ENCODE data around the gene CFAP46. TPM values are rescaled to one million over a fixed set of nuclear protein-coding genes. Genes with fewer than 3 reads are reported as not detected.

Gene CFAP46
- total RNA-seq, 1 experiment from 2014 or later: not detected

GRCh38 chr10:132913559-132914115 lies 28.7 kb downstream of the CFAP46 start:
- in situ Hi-C loops (cut with HindIII; ENCODE audit: low pct_unique_long_range_greater_than_20kb, low sequenced_read_pairs): no loop called here
- DNase-seq (ENCODE audit: low read depth, low spot score): no peak

GRCh38 chr10:132912713-132913558 lies 29.4 kb downstream of the CFAP46 start:
- in situ Hi-C loops (cut with HindIII; ENCODE audit: low pct_unique_long_range_greater_than_20kb, low sequenced_read_pairs): no loop called here

GRCh38 chr10:132912225-132912712 lies 30.1 kb downstream of the CFAP46 start:
- DNase-seq (ENCODE audit: low read depth, low spot score): no peak
- in situ Hi-C loops (cut with HindIII; ENCODE audit: low pct_unique_long_range_greater_than_20kb, low sequenced_read_pairs): no loop called here

More at GRCh38 chr10:132912713-132913558, 29.4 kb downstream of the CFAP46 start:
- no peak for DNase-seq (ENCODE audit: low read depth, low spot score)

GRCh38 chr10:132911786-132912097 lies 30.6 kb downstream of the CFAP46 start:
- DNase-seq (ENCODE audit: low read depth, low spot score): no peak

GRCh38 chr10:132910901-132911785 lies 31.2 kb downstream of the CFAP46 start:
- in situ Hi-C loops (cut with HindIII; ENCODE audit: low pct_unique_long_range_greater_than_20kb, low sequenced_read_pairs): no loop called here
- no peak for DNase-seq (ENCODE audit: low read depth, low spot score)

More at GRCh38 chr10:132911786-132912097, 30.6 kb downstream of the CFAP46 start:
- in situ Hi-C loops (cut with HindIII; ENCODE audit: low pct_unique_long_range_greater_than_20kb, low sequenced_read_pairs): no loop called here

GRCh38 chr10:132910186-132910880 lies 32.0 kb downstream of the CFAP46 start:
- no peak for DNase-seq (ENCODE audit: low read depth, low spot score)
- in situ Hi-C loops (cut with HindIII; ENCODE audit: low pct_unique_long_range_greater_than_20kb, low sequenced_read_pairs): no loop called here

- DNase-seq (ENCODE audit: low read depth, low spot score): no peak
- in situ Hi-C loops (cut with HindIII; ENCODE audit: low pct_unique_long_range_greater_than_20kb, low sequenced_read_pairs): no loop called here
Measured at GRCh38 chr10:132909491-132910071, 32.8 kb downstream of the CFAP46 start.

GRCh38 chr10:132908621-132909295 lies 33.6 kb downstream of the CFAP46 start:
- in situ Hi-C loops (cut with HindIII; ENCODE audit: low pct_unique_long_range_greater_than_20kb, low sequenced_read_pairs): no loop called here

GRCh38 chr10:132907821-132908620 lies 34.3 kb downstream of the CFAP46 start:
- in situ Hi-C loops (cut with HindIII; ENCODE audit: low pct_unique_long_range_greater_than_20kb, low sequenced_read_pairs): no loop called here
- no peak for DNase-seq (ENCODE audit: low read depth, low spot score)

More at GRCh38 chr10:132908621-132909295, 33.6 kb downstream of the CFAP46 start:
- DNase-seq (ENCODE audit: low read depth, low spot score): no peak

- DNase-seq (ENCODE audit: low read depth, low spot score): no peak
Measured at GRCh38 chr10:132906836-132907235, 35.5 kb downstream of the CFAP46 start.

GRCh38 chr10:132906106-132906505 lies 36.3 kb downstream of the CFAP46 start:
- in situ Hi-C loops (cut with HindIII; ENCODE audit: low pct_unique_long_range_greater_than_20kb, low sequenced_read_pairs): no loop called here
- DNase-seq (ENCODE audit: low read depth, low spot score): no peak

More at GRCh38 chr10:132906836-132907235, 35.5 kb downstream of the CFAP46 start:
- in situ Hi-C loops (cut with HindIII; ENCODE audit: low pct_unique_long_range_greater_than_20kb, low sequenced_read_pairs): no loop called here

- in situ Hi-C loops (cut with HindIII; ENCODE audit: low pct_unique_long_range_greater_than_20kb, low sequenced_read_pairs): no loop called here
- DNase-seq (ENCODE audit: low read depth, low spot score): no peak
Measured at GRCh38 chr10:132905661-132906060, 36.7 kb downstream of the CFAP46 start.

GRCh38 chr10:132904814-132905649 lies 37.3 kb downstream of the CFAP46 start:
- in situ Hi-C loops (cut with HindIII; ENCODE audit: low pct_unique_long_range_greater_than_20kb, low sequenced_read_pairs): no loop called here
- DNase-seq (ENCODE audit: low read depth, low spot score): no peak

- in situ Hi-C loops (cut with HindIII; ENCODE audit: low pct_unique_long_range_greater_than_20kb, low sequenced_read_pairs): no loop called here
- peak; percentile 51 for DNase-seq (ENCODE audit: low read depth, low spot score)
Measured at GRCh38 chr10:132904181-132904813, 38.1 kb downstream of the CFAP46 start.
